BLaER1 (cell line): Measurements from ENCODE around the gene ZNF595.
"Not testable (repeated sequence)": the region's sequence is repeated elsewhere in the genome, so short reads cannot be mapped to it uniquely, and the experiment has no call there.

Experiments
- H3K27ac ChIP-seq: shearing (Covaris generic); formaldehyde crosslinking; 2 replicates; pipeline ENCODE4 v1.8.1; 2022
- H3K27me3 ChIP-seq: shearing (Covaris generic); formaldehyde crosslinking; 2 replicates; pipeline ENCODE4 v1.8.1; 2022
- H3K36me3 ChIP-seq: shearing (Covaris generic); formaldehyde crosslinking; 2 replicates; pipeline ENCODE4 v1.8.1; 2022
- H3K4me1 ChIP-seq: shearing (Covaris generic); formaldehyde crosslinking; 2 replicates; pipeline ENCODE4 v1.8.1; 2022
- H3K4me2 ChIP-seq: shearing (Covaris generic); formaldehyde crosslinking; 2 replicates; pipeline ENCODE4 v1.8.1; 2022
- H3K4me3 ChIP-seq: shearing (Covaris generic); formaldehyde crosslinking; 2 replicates; pipeline ENCODE4 v1.8.1; 2022
- H3K9ac ChIP-seq: shearing (Covaris generic); formaldehyde crosslinking; 2 replicates; pipeline ENCODE4 v1.8.1; 2022
- H3K9me3 ChIP-seq: shearing (Covaris generic); formaldehyde crosslinking; 2 replicates; pipeline ENCODE4 v1.8.1; 2022
- H4K20me1 ChIP-seq: shearing (Covaris generic); formaldehyde crosslinking; 2 replicates; pipeline ENCODE4 v1.8.1; 2022

Gene ZNF595

GRCh38 chr4:52804-53479, at the start of gene ZNF595:
Gene ZNF595 (plus strand): TSS chr4:53321. CDS start chr4:53489, 168 bp downstream.
- not testable (repeated sequence) for H3K4me1 ChIP-seq, H3K27ac ChIP-seq, H4K20me1 ChIP-seq, H3K4me2 ChIP-seq, H3K36me3 ChIP-seq, H3K9ac ChIP-seq, H3K4me3 ChIP-seq, H3K9me3 ChIP-seq, H3K27me3 ChIP-seq

GRCh38 chr4:9937-10870, 42.9 kb upstream of the ZNF595 start:
- H3K4me3 ChIP-seq, H3K27me3 ChIP-seq, H3K27ac ChIP-seq, H3K9ac ChIP-seq, H4K20me1 ChIP-seq, H3K4me2 ChIP-seq, H3K36me3 ChIP-seq, H3K4me1 ChIP-seq: not testable (repeated sequence)
- peaks cover 21% of the 10 kb centered on the region for H3K9me3 ChIP-seq

GRCh38 chr4:11095-11815, 41.9 kb upstream of the ZNF595 start:
- not testable (repeated sequence) for H3K36me3 ChIP-seq, H3K9ac ChIP-seq, H4K20me1 ChIP-seq, H3K27ac ChIP-seq, H3K4me3 ChIP-seq, H3K4me1 ChIP-seq, H3K4me2 ChIP-seq, H3K27me3 ChIP-seq
- H3K9me3 ChIP-seq = peaks cover 21% of the 10 kb centered on the region

GRCh38 chr4:11816-12417, 41.2 kb upstream of the ZNF595 start:
- H3K9me3 ChIP-seq = peaks cover 21% of the 10 kb centered on the region
- H4K20me1 ChIP-seq, H3K9ac ChIP-seq, H3K27me3 ChIP-seq, H3K4me3 ChIP-seq, H3K27ac ChIP-seq, H3K36me3 ChIP-seq, H3K4me1 ChIP-seq, H3K4me2 ChIP-seq: not testable (repeated sequence)

DNA sequence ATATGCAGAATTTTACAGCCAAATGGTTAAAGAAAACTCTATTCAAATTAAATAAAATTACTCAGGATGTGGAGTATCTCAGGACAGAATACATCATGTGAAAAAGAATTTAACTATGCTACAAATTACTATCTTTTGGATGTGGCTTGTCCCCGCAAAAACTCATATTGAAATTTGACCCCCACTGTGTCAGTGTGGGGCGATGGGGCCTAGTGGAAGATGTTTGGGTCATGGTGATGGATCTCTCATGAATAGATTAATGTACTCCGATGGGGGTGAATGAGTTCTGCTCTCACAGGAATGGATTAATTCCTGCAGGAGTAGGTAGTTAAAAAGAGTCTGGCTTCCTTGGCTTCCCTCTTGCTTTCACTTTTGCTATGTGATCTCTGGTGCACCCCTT, 35.0 kb upstream of the ZNF595 start:
- H3K9ac ChIP-seq, H3K9me3 ChIP-seq, H3K4me1 ChIP-seq, H3K27me3 ChIP-seq, H3K4me2 ChIP-seq, H4K20me1 ChIP-seq, H3K4me3 ChIP-seq, H3K36me3 ChIP-seq, H3K27ac ChIP-seq: not testable (repeated sequence)

DNA sequence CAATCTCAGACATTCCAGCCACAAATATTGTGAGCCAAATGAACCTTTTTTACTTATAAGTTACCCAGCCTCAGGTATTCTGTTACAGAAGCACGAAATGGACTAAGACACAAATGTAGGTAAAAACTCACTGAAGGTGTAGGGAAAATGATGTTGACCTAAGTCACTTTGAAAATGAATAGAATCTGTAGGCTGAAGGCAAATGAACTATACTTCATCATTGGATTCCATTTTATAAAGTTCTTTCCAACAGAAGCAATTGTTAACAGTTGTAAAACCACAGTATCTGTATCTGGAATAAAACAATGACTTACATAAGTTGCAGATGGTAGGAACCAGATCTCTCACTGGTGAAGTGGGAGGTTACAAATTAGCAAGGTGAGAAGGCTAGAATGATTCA, 34.5 kb upstream of the ZNF595 start:
- H3K9ac ChIP-seq, H3K27me3 ChIP-seq, H4K20me1 ChIP-seq, H3K4me1 ChIP-seq, H3K4me3 ChIP-seq, H3K4me2 ChIP-seq, H3K36me3 ChIP-seq, H3K9me3 ChIP-seq, H3K27ac ChIP-seq: not testable (repeated sequence)

DNA sequence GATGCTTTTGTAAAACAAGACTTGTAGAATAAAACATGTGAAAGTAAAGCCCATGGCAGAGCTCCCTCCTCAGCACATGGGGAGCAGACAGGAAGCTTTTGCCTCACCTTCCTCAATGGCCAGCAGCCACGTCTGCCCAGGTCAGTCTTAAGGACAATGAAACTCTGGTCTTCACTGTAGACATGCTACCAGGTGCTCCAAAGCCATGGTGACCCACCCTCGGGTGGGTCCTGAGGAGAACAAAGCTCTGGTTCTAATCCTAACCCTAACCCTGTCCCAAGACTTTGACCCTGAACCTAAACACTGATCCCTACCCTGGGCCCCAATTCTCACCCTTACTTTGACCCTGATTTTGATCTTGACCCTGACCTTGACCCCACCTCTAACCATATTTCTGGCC, 30.2 kb upstream of the ZNF595 start:
- not testable (repeated sequence) for H3K27ac ChIP-seq, H3K27me3 ChIP-seq, H4K20me1 ChIP-seq, H3K4me3 ChIP-seq, H3K4me2 ChIP-seq, H3K4me1 ChIP-seq, H3K9me3 ChIP-seq, H3K36me3 ChIP-seq, H3K9ac ChIP-seq

GRCh38 chr4:24359-24758, 28.8 kb upstream of the ZNF595 start:
- H3K9ac ChIP-seq, H3K27ac ChIP-seq, H3K27me3 ChIP-seq, H3K4me1 ChIP-seq, H3K36me3 ChIP-seq, H3K4me2 ChIP-seq, H4K20me1 ChIP-seq, H3K9me3 ChIP-seq, H3K4me3 ChIP-seq: not testable (repeated sequence)

GRCh38 chr4:27501-27900, 25.6 kb upstream of the ZNF595 start:
- H3K4me2 ChIP-seq, H3K4me1 ChIP-seq, H3K4me3 ChIP-seq, H3K27me3 ChIP-seq, H4K20me1 ChIP-seq, H3K9ac ChIP-seq, H3K27ac ChIP-seq, H3K36me3 ChIP-seq, H3K9me3 ChIP-seq: not testable (repeated sequence)

DNA sequence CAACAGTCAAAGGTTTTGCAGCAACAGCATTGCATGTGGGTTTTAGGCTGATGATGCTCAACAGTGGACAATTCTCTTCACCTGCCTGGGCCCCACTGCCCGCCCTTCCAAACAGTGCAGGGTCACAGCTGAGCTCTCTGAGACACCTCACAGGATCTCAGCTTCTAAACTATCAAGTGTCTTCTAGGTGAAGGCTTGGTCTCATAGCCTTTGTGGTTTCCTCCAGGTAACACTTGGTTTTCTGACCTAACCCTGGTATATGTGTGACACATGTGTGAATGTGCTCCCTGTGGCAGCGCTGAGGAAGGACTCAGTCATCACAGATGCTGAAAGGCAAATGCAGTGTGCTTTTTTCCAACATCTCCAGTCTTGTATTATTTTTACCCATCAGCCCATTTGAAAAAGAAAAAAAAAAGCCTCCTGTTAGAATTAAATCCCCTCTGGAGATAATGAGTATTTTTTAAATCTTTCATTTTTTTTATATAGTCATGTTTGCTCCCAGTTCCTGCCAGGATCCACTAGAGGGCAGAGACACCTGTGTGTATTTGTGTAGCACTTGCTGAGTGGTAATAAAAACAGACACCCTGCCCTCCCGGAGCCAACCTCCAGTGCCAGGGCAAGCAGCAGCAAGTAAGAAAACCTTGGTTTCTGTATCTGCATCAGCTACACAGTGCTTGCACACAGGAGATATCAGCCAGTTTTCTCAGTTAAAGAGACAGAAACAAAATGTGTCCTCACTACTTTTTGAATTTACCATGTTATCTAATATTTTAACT, 24.2 kb upstream of the ZNF595 start:
- H3K4me1 ChIP-seq, H3K4me2 ChIP-seq, H3K4me3 ChIP-seq, H3K9ac ChIP-seq, H3K27me3 ChIP-seq, H3K27ac ChIP-seq, H4K20me1 ChIP-seq, H3K36me3 ChIP-seq, H3K9me3 ChIP-seq: not testable (repeated sequence)

- not testable (repeated sequence) for H3K4me1 ChIP-seq, H3K9ac ChIP-seq, H4K20me1 ChIP-seq, H3K36me3 ChIP-seq, H3K4me2 ChIP-seq, H3K27me3 ChIP-seq, H3K9me3 ChIP-seq, H3K4me3 ChIP-seq, H3K27ac ChIP-seq
Measured at GRCh38 chr4:33314-33713, 19.8 kb upstream of the ZNF595 start.

DNA sequence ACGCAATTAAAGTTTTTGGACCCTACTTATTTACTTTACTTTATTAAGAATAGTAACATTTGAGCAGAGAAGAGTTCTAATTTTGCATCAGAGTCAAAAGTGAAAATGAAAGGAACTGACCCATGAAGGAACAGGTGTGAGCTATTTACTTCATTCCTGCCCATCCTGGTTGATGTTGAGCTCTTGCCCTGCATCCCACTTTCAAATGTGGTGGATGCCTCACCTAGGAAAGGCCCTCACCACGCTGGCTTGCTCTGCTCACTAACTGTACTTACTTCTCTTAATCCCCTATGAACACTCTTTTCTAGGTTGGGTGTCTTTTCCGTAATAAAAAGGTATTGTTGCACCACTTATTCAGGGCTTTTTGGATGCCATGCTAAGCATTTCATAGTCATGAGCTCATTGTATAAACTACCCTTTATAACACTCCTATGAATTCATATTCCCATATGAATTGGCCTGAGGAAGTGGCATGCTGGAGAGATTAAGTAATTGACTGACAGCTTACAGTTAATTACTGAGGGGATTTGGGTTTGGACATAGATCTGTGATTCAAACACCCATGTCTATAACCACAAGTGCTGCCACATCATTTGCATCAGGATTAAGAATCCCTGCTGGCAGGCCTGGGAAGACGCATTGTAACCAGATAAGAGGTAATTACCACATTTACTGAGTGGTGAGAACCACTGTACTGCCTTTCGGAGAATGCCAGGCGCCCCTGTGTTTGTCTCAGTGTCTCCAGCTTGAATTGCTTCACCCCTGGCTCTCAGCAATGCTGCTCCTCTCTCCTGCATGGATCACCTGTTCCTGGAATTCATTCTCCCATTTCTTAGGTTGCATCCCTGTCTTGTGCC, 16.3 kb upstream of the ZNF595 start:
- H3K4me3 ChIP-seq, H3K4me1 ChIP-seq, H3K9me3 ChIP-seq, H3K27me3 ChIP-seq, H4K20me1 ChIP-seq, H3K9ac ChIP-seq, H3K4me2 ChIP-seq, H3K36me3 ChIP-seq, H3K27ac ChIP-seq: not testable (repeated sequence)

DNA sequence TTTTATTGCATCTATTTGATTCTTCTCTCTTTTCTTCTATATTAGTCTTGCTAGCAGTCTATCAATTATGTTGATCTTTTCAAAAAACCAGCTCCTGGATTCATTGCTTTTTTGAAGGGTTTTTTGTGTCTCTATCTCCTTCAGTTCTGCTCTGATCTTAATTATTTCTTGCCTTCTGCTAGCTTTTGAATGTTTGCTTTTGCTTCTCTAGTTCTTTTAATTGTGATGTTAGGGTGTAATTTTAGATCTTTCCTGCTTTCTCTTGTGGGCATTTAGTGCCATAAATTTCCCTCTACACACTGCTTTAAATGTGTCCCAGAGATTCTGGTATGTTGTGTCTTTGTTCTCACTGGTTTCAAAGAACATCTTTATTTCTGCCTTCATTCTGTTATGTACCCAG, 14.9 kb upstream of the ZNF595 start:
- not testable (repeated sequence) for H3K27ac ChIP-seq, H3K4me1 ChIP-seq, H3K27me3 ChIP-seq, H3K4me2 ChIP-seq, H3K36me3 ChIP-seq, H3K9ac ChIP-seq, H3K9me3 ChIP-seq, H3K4me3 ChIP-seq, H4K20me1 ChIP-seq
